NB4 (cell line): Measurements from ENCODE around the gene ARHGAP15.

Source experiments
- MYC ChIP-seq: IDR thresholded peaks from 2 replicates; pipeline ENCODE4 v1.6.1; 2011; ENCODE audit warnings: low read depth, low read length
- POLR2A ChIP-seq: IDR thresholded peaks from 2 replicates; pipeline ENCODE4 v1.6.1; 2011; ENCODE audit warnings: mild to moderate bottlenecking; ENCODE audit not compliant: insufficient read length; ENCODE audit errors: extremely low read depth
- TF ChIP-seq, protein P1 (sequence below): IDR thresholded peaks from 2 replicates; pipeline ENCODE4 v1.6.1; 2011; ENCODE audit warnings: low read depth, low read length
- TF ChIP-seq, protein P2 (sequence below): IDR thresholded peaks from one replicate; pipeline ENCODE4 v1.5.1; 2012; ENCODE audit warnings: low read depth, low read length

GRCh38 chr2:143551971-143552650 lies 422.9 kb downstream of the ARHGAP15 start:
- TF ChIP-seq POLR2A: no peak
- TF ChIP-seq, protein P1, sequence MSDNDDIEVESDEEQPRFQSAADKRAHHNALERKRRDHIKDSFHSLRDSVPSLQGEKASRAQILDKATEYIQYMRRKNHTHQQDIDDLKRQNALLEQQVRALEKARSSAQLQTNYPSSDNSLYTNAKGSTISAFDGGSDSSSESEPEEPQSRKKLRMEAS: no peak
- TF ChIP-seq, protein P2, sequence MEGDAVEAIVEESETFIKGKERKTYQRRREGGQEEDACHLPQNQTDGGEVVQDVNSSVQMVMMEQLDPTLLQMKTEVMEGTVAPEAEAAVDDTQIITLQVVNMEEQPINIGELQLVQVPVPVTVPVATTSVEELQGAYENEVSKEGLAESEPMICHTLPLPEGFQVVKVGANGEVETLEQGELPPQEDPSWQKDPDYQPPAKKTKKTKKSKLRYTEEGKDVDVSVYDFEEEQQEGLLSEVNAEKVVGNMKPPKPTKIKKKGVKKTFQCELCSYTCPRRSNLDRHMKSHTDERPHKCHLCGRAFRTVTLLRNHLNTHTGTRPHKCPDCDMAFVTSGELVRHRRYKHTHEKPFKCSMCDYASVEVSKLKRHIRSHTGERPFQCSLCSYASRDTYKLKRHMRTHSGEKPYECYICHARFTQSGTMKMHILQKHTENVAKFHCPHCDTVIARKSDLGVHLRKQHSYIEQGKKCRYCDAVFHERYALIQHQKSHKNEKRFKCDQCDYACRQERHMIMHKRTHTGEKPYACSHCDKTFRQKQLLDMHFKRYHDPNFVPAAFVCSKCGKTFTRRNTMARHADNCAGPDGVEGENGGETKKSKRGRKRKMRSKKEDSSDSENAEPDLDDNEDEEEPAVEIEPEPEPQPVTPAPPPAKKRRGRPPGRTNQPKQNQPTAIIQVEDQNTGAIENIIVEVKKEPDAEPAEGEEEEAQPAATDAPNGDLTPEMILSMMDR: no peak
- TF ChIP-seq MYC: no peak
